Activated effector memory CD4-positive, alpha-beta T cell treated with anti-CD3 and anti-CD28 coated beads, Interleukin-2, amount 50 U/mL, for 16 hours (primary cell): ENCODE data around the gene CPNE5.

ENCODE experiments used
- DNase-seq: peaks from one replicate; pipeline ENCODE4 v3.0.0-alpha.2; 2020

The CPNE5 gene

GRCh38 chr6:36758516-36759147, 80.6 kb downstream of the CPNE5 start:
- DNase-seq = peak; percentile 62

- DNase-seq = no peak
Measured at GRCh38 chr6:36757943-36758508, 81.2 kb downstream of the CPNE5 start.

GRCh38 chr6:36757206-36757605, 82.0 kb downstream of the CPNE5 start:
- peak; percentile 78 for DNase-seq

- no peak for DNase-seq
Measured at GRCh38 chr6:36756786-36757185, 82.5 kb downstream of the CPNE5 start.

- DNase-seq = peak; percentile 92
Measured at GRCh38 chr6:36755435-36756348, 83.6 kb downstream of the CPNE5 start.

- no peak for DNase-seq
Measured at GRCh38 chr6:36754582-36755434, 84.4 kb downstream of the CPNE5 start.

GRCh38 chr6:36753671-36754405, 85.4 kb downstream of the CPNE5 start:
- no peak for DNase-seq

GRCh38 chr6:36752886-36753506, 86.2 kb downstream of the CPNE5 start:
- no peak for DNase-seq

GRCh38 chr6:36752187-36752885, 86.9 kb downstream of the CPNE5 start:
- DNase-seq = no peak

- no peak for DNase-seq
Measured at GRCh38 chr6:36751833-36752186, 87.4 kb downstream of the CPNE5 start.

- no peak for DNase-seq
Measured at GRCh38 chr6:36751091-36751490, 88.2 kb downstream of the CPNE5 start.

- DNase-seq = no peak
Measured at GRCh38 chr6:36749829-36750489, 89.3 kb downstream of the CPNE5 start.

GRCh38 chr6:36746251-36746650, 93.0 kb downstream of the CPNE5 start:
- no peak for DNase-seq

- no peak for DNase-seq
Measured at GRCh38 chr6:36745836-36746235, 93.4 kb downstream of the CPNE5 start.

- DNase-seq = no peak
Measured at GRCh38 chr6:36745283-36745682, 94.0 kb downstream of the CPNE5 start.

GRCh38 chr6:36744304-36744673, 95.0 kb downstream of the CPNE5 start:
- no peak for DNase-seq

- no peak for DNase-seq
Measured at GRCh38 chr6:36743538-36744303, 95.5 kb downstream of the CPNE5 start.

- no peak for DNase-seq
Measured at GRCh38 chr6:36743032-36743431, 96.2 kb downstream of the CPNE5 start.

- DNase-seq = no peak
Measured at GRCh38 chr6:36742146-36742545, 97.1 kb downstream of the CPNE5 start.

GRCh38 chr6:36740818-36741179, 98.4 kb downstream of the CPNE5 start:
- no peak for DNase-seq
